Measurements from ENCODE around the gene INTS14. TPM values are rescaled to one million over a fixed set of nuclear protein-coding genes. Genes with fewer than 3 reads are reported as not detected.

INTS14 gene
- total RNA-seq, 1 experiment from 2014 or later, result 38.2 TPM

- H3K9me3 ChIP-seq, result no peaks in the 10 kb centered on the region
- no peaks in the 10 kb centered on the region for H3K4me1 ChIP-seq
- H3K36me3 ChIP-seq (ENCODE audit: control insufficient read depth, insufficient read depth, low read length), result peaks cover 2% of the 10 kb centered on the region
- TSS peak; percentile 1 for BruUV-seq (replicated peaks)
- Mint-ChIP-seq H3K27me3 (ENCODE audit: insufficient read depth, unreplicated experiment) (no peaks in the 10 kb centered on the region), H3K4me1 (ENCODE audit: low read depth, unreplicated experiment) (no peaks in the 10 kb centered on the region), H3K9me3 (ENCODE audit: unreplicated experiment) (no peaks in the 10 kb centered on the region), H3K36me3 (ENCODE audit: insufficient read depth, unreplicated experiment) (peaks cover 38% of the 10 kb centered on the region), H3K27ac (ENCODE audit: unreplicated experiment) (no peak overlapping the region), H3K4me3 (ENCODE audit: unreplicated experiment) (no peak overlapping the region)
- POLR2A ChIA-PET, result no interaction called here
- no peak overlapping the region for H3K4me3 ChIP-seq (ENCODE audit: low read depth, low read length)
- no peaks in the 10 kb centered on the region for H3K27me3 ChIP-seq (replicated peaks; ENCODE audit: control insufficient read depth, insufficient read depth, low read length)
- no peak for DNase-seq
- CTCF ChIA-PET, result no interaction called here
- no peak for TF ChIP-seq CTCF (IDR thresholded peaks at IDR 0.05; ENCODE audit: insufficient read depth in 1 of 2, low read depth in 1 of 2, low read length in 1 of 2, severe bottlenecking in 1 of 2, unreplicated experiment in 1 of 2)
- intact Hi-C loops (cut with micrococcal nuclease; ENCODE audit: unreplicated experiment), result loop anchor here (5.0 kb wide), 1 partner anchor 224 kb away; no protein-coding TSS in a partner anchor
These were observed 12.5 kb downstream of the INTS14 start for GRCh38 chr15:65598468-65598867.

GRCh38 chr15:65595960-65596359 is 15.0 kb downstream of the INTS14 start:
- no TSS peak for BruUV-seq (replicated peaks)
- Histone ChIP-seq H3K36me3 (ENCODE audit: control insufficient read depth, insufficient read depth, low read length) (peaks cover 2% of the 10 kb centered on the region), H3K4me1 (no peaks in the 10 kb centered on the region), H3K4me3 (ENCODE audit: low read depth, low read length) (no peak overlapping the region), H3K27me3 (replicated peaks; ENCODE audit: control insufficient read depth, insufficient read depth, low read length) (no peaks in the 10 kb centered on the region), H3K9me3 (no peaks in the 10 kb centered on the region)
- Mint-ChIP-seq H3K27me3 (ENCODE audit: insufficient read depth, unreplicated experiment) (no peaks in the 10 kb centered on the region), H3K36me3 (ENCODE audit: insufficient read depth, unreplicated experiment) (peaks cover 35% of the 10 kb centered on the region), H3K27ac (ENCODE audit: unreplicated experiment) (no peak overlapping the region), H3K4me3 (ENCODE audit: unreplicated experiment) (no peak overlapping the region), H3K9me3 (ENCODE audit: unreplicated experiment) (no peaks in the 10 kb centered on the region), H3K4me1 (ENCODE audit: low read depth, unreplicated experiment) (no peaks in the 10 kb centered on the region)
- TF ChIP-seq CTCF (IDR thresholded peaks at IDR 0.05; ENCODE audit: insufficient read depth in 1 of 2, low read depth in 1 of 2, low read length in 1 of 2, severe bottlenecking in 1 of 2, unreplicated experiment in 1 of 2), result peak; percentile 42 to 56
- POLR2A ChIA-PET, result interaction anchor here (1.9 kb wide), 1 partner anchor 15 kb away, joined by 5 read pairs; the partner anchor contains the start of gene INTS14
- CTCF ChIA-PET, result interaction anchor here (0.5 to 1.3 kb wide), 7 partner anchors 15 to 489 kb away, joined by 3 to 9 read pairs (median 5); partner anchors contain the start of genes INTS14 and RAB11A
- intact Hi-C loops (cut with micrococcal nuclease; ENCODE audit: unreplicated experiment), result loop anchor here (5.0 kb wide), 1 partner anchor 226 kb away; no protein-coding TSS in a partner anchor
- peak in 1 of 2 experiments; percentile 36 for DNase-seq

GRCh38 chr15:65587094-65587493 is 23.8 kb downstream of the INTS14 start:
- CTCF ChIA-PET, result no interaction called here

More at GRCh38 chr15:65587094-65587493, 23.8 kb downstream of the INTS14 start:
- intact Hi-C loops (cut with micrococcal nuclease; ENCODE audit: unreplicated experiment), result no loop called here
- no peaks in the 10 kb centered on the region for H3K27me3 Mint-ChIP-seq (ENCODE audit: insufficient read depth, unreplicated experiment)
- POLR2A ChIA-PET, result no interaction called here
- H3K9me3 Mint-ChIP-seq (ENCODE audit: unreplicated experiment), result no peaks in the 10 kb centered on the region
- no peaks in the 10 kb centered on the region for H3K4me1 Mint-ChIP-seq (ENCODE audit: low read depth, unreplicated experiment)
- no peak overlapping the region for H3K27ac Mint-ChIP-seq (ENCODE audit: unreplicated experiment)
- no peaks in the 10 kb centered on the region for H3K36me3 ChIP-seq (ENCODE audit: control insufficient read depth, insufficient read depth, low read length)
- H3K36me3 Mint-ChIP-seq (ENCODE audit: insufficient read depth, unreplicated experiment), result peaks cover 50% of the 10 kb centered on the region
- no TSS peak for BruUV-seq (replicated peaks)
- H3K9me3 ChIP-seq, result no peaks in the 10 kb centered on the region
- no peak for TF ChIP-seq CTCF (IDR thresholded peaks at IDR 0.05; ENCODE audit: insufficient read depth in 1 of 2, low read depth in 1 of 2, low read length in 1 of 2, severe bottlenecking in 1 of 2, unreplicated experiment in 1 of 2)
- no peaks in the 10 kb centered on the region for H3K27me3 ChIP-seq (replicated peaks; ENCODE audit: control insufficient read depth, insufficient read depth, low read length)
- H3K4me1 ChIP-seq, result no peaks in the 10 kb centered on the region
- H3K4me3 Mint-ChIP-seq (ENCODE audit: unreplicated experiment), result no peak overlapping the region
- no peak overlapping the region for H3K4me3 ChIP-seq (ENCODE audit: low read depth, low read length)
- no peak for DNase-seq

Measured in Caco-2 (cell line).